ENCODE results near the gene NDUFA12.

The NDUFA12 gene

GRCh38 chr12:94980577-94980976 lies 22.9 kb downstream of the NDUFA12 start:
- DNase-seq (ENCODE audit: low read depth in 2 of 2), result no peak

GRCh38 chr12:94979941-94980340 lies 23.6 kb downstream of the NDUFA12 start:
- no peak for DNase-seq (ENCODE audit: low read depth in 2 of 2)

GRCh38 chr12:94977766-94978468 lies 25.6 kb downstream of the NDUFA12 start:
- no peak for DNase-seq (ENCODE audit: low read depth in 2 of 2)

- DNase-seq (ENCODE audit: low read depth in 2 of 2), result no peak
These were observed 30.3 kb downstream of the NDUFA12 start for GRCh38 chr12:94973221-94973620.

GRCh38 chr12:94972795-94973194 lies 30.7 kb downstream of the NDUFA12 start:
- DNase-seq (ENCODE audit: low read depth in 2 of 2), result no peak

GRCh38 chr12:94971923-94972322 lies 31.6 kb downstream of the NDUFA12 start:
- no peak for DNase-seq (ENCODE audit: low read depth in 2 of 2)

- DNase-seq (ENCODE audit: low read depth in 2 of 2), result no peak
These were observed 32.9 kb downstream of the NDUFA12 start for GRCh38 chr12:94970560-94970959.

GRCh38 chr12:94969424-94969823 lies 34.1 kb downstream of the NDUFA12 start:
- DNase-seq (ENCODE audit: low read depth in 2 of 2), result no peak

- no peak for DNase-seq (ENCODE audit: low read depth in 2 of 2)
These were observed 37.4 kb downstream of the NDUFA12 start for GRCh38 chr12:94965982-94966630.

GRCh38 chr12:94963649-94964048 lies 39.8 kb downstream of the NDUFA12 start:
- DNase-seq (ENCODE audit: low read depth in 2 of 2), result no peak

- DNase-seq (ENCODE audit: low read depth in 2 of 2), result no peak
These were observed 40.8 kb downstream of the NDUFA12 start for GRCh38 chr12:94962670-94963069.

- no peak for DNase-seq (ENCODE audit: low read depth in 2 of 2)
These were observed 41.6 kb downstream of the NDUFA12 start for GRCh38 chr12:94961911-94962310.

GRCh38 chr12:94961256-94961824 lies 42.2 kb downstream of the NDUFA12 start:
- no peak for DNase-seq (ENCODE audit: low read depth in 2 of 2)

GRCh38 chr12:94957006-94957405 lies 46.5 kb downstream of the NDUFA12 start:
- no peak for DNase-seq (ENCODE audit: low read depth in 2 of 2)

- DNase-seq (ENCODE audit: low read depth in 2 of 2), result no peak
These were observed 48.4 kb downstream of the NDUFA12 start for GRCh38 chr12:94954948-94955592.

- no peak for DNase-seq (ENCODE audit: low read depth in 2 of 2)
These were observed 49.3 kb downstream of the NDUFA12 start for GRCh38 chr12:94954029-94954685.

- DNase-seq (ENCODE audit: low read depth in 2 of 2), result no peak
These were observed 51.2 kb downstream of the NDUFA12 start for GRCh38 chr12:94952325-94952724.

- DNase-seq (ENCODE audit: low read depth in 2 of 2), result no peak
These were observed 52.2 kb downstream of the NDUFA12 start for GRCh38 chr12:94951071-94951934.

GRCh38 chr12:94948232-94948810 lies 55.2 kb downstream of the NDUFA12 start:
- DNase-seq (ENCODE audit: low read depth in 2 of 2), result no peak

- no peak for DNase-seq (ENCODE audit: low read depth in 2 of 2)
These were observed 60.8 kb downstream of the NDUFA12 start for GRCh38 chr12:94942663-94943062.

GRCh38 chr12:94941440-94941862 lies 62.0 kb downstream of the NDUFA12 start:
- no peak for DNase-seq (ENCODE audit: low read depth in 2 of 2)

Measured in stimulated activated CD4-positive, alpha-beta T cell treated with anti-CD3 and anti-CD28 coated beads, Interleukin-1b, Interleukin-23, amount 100 ng/mL, for 1 hour (primary cell).